Liver (tissue), 9 donors: ENCODE results near the gene STK32C. TPM values are rescaled to one million over a fixed set of nuclear protein-coding genes. Genes with fewer than 3 reads are reported as not detected.

Experiments
- DNase-seq: peaks from one replicate; pipeline ENCODE4 v3.0.0-alpha.2; 2017; ENCODE audit warnings: low spot score
- H3K27ac ChIP-seq, 2 donors: one replicate each; pipeline ENCODE4 v1.7.0; 2013; ENCODE audit warnings: inconsistent platforms in 2 of 2, low read length in 2 of 2, control low read depth in 1 of 2, low read depth in 1 of 2, mild to moderate bottlenecking in 1 of 2
- H3K27me3 ChIP-seq, 4 donors: one replicate each; pipeline versions ENCODE4 v1.6.1 to v1.7.0; 2013; ENCODE audit warnings: low read length in 3 of 4, inconsistent platforms in 1 of 4, mild to moderate bottlenecking in 1 of 4, moderate library complexity in 1 of 4; ENCODE audit not compliant: control insufficient read depth in 4 of 4, insufficient read depth in 4 of 4
- H3K36me3 ChIP-seq, 4 donors: one replicate each; pipeline versions ENCODE4 v1.6.1 to v1.7.0; 2013; ENCODE audit warnings: low read length in 3 of 4, mild to moderate bottlenecking in 3 of 4, low read depth in 1 of 4, moderate library complexity in 1 of 4; ENCODE audit not compliant: control insufficient read depth in 4 of 4, insufficient read depth in 3 of 4
- H3K4me1 ChIP-seq, 4 donors: one replicate each; pipeline versions ENCODE4 v1.6.1 to v1.7.0; 2013; ENCODE audit warnings: low read length in 3 of 4, mild to moderate bottlenecking in 3 of 4, moderate library complexity in 1 of 4; ENCODE audit not compliant: control insufficient read depth in 4 of 4, insufficient read depth in 4 of 4
- H3K4me3 ChIP-seq, 3 donors: one replicate each; pipeline versions ENCODE4 v1.6.1 to v1.7.0; 2013; ENCODE audit warnings: low read length in 3 of 3, control low read depth in 1 of 3, low read depth in 1 of 3, mild to moderate bottlenecking in 1 of 3
- H3K9ac ChIP-seq, 2 donors: one replicate each; pipeline ENCODE4 v1.7.0; 2013; ENCODE audit warnings: low read length in 2 of 2, mild to moderate bottlenecking in 2 of 2, moderate library complexity in 2 of 2, control low read depth in 1 of 2, low read depth in 1 of 2
- H3K9me3 ChIP-seq, 4 donors: one replicate each; pipeline versions ENCODE4 v1.6.1 to v1.7.0; 2013; ENCODE audit warnings: low read length in 3 of 4; ENCODE audit not compliant: control insufficient read depth in 4 of 4
- EGR1 ChIP-seq, 2 donors: IDR thresholded peaks; 2 replicates each; pipeline ENCODE4 v1.6.1; 2016 to 2018; ENCODE audit warnings: antibody characterized with exemption in 2 of 2, low read depth in 2 of 2
- FOXA1 ChIP-seq: IDR thresholded peaks from 2 replicates; pipeline ENCODE4 v1.6.1; 2016; ENCODE audit warnings: antibody characterized with exemption
- FOXA2 ChIP-seq: IDR thresholded peaks from 2 replicates; pipeline ENCODE4 v1.6.1; 2016; ENCODE audit warnings: antibody characterized with exemption
- GABPA ChIP-seq, 2 donors: IDR thresholded peaks in 1 of 2; conservative IDR thresholded peaks in 1 of 2; 2 replicates each; pipeline ENCODE4 v1.6.1; 2016; ENCODE audit warnings: antibody characterized with exemption in 2 of 2, mild to moderate bottlenecking in 1 of 2, moderate library complexity in 1 of 2
- HNF4G ChIP-seq: IDR thresholded peaks from 2 replicates; pipeline ENCODE4 v1.6.1; 2016; ENCODE audit warnings: antibody characterized with exemption
- NR2F2 ChIP-seq: IDR thresholded peaks from 2 replicates; pipeline ENCODE4 v1.6.1; 2016; ENCODE audit warnings: antibody characterized with exemption
- RXRA ChIP-seq, 2 donors: IDR thresholded peaks; 2 replicates each; pipeline ENCODE4 v1.6.1; 2017 to 2018; ENCODE audit warnings: antibody characterized with exemption in 2 of 2, mild to moderate bottlenecking in 1 of 2
- WGBS: extraction: QIAGEN DNeasy Blood & Tissue Kit; methylation state at CpG from one replicate; pipeline ENCODE4 v1.1.7; 2013; 5-methylcytosine and 5-hydroxymethylcytosine counted together
- polyA plus RNA-seq, 2 donors: library from polyadenylated mRNA; stranded (reverse) in 1 of 2; unstranded in 1 of 2; fragments of 200-250 nt in 1 of 2; fragments of >200 nt in 1 of 2; fragmentation: Nextera tagmentation in 1 of 2; extraction: Ambion mirVana in 1 of 2; gene quantifications; one replicate each; pipeline versions ENCODE4 v1.2.1 to v1.2.3, GENCODE V29; 2013 to 2015
- total RNA-seq, 2 donors: library from RNA; depleted of rRNA; stranded (reverse); fragments of >200 nt; gene quantifications; one replicate each; pipeline ENCODE4 v1.2.3, GENCODE V29; 2014
- TF ChIP-seq, protein P1 (sequence below): IDR thresholded peaks from 2 replicates; pipeline ENCODE4 v1.6.1; 2016; ENCODE audit warnings: antibody characterized with exemption
- TF ChIP-seq, protein P2 (sequence below): IDR thresholded peaks from 2 replicates; pipeline ENCODE4 v1.6.1; 2016; ENCODE audit warnings: antibody characterized with exemption
- TF ChIP-seq, protein P3 (sequence below): IDR thresholded peaks from 2 replicates; pipeline ENCODE4 v1.6.1; 2016; ENCODE audit warnings: antibody characterized with exemption, mild to moderate bottlenecking
- donor health status: healthy.
- donor health status: healthy.
- donor health status: healthy.
- donor health status: healthy.
- donor health status: healthy.

STK32C gene
- total and polyA plus RNA-seq, 4 donors = 1.8 to 4.6 (median 2.2) TPM

GRCh38 chr10:132166216-132166950 lies 141.4 kb downstream of the STK32C start:
- TF ChIP-seq HNF4G = no peak
- TF ChIP-seq, protein P1, sequence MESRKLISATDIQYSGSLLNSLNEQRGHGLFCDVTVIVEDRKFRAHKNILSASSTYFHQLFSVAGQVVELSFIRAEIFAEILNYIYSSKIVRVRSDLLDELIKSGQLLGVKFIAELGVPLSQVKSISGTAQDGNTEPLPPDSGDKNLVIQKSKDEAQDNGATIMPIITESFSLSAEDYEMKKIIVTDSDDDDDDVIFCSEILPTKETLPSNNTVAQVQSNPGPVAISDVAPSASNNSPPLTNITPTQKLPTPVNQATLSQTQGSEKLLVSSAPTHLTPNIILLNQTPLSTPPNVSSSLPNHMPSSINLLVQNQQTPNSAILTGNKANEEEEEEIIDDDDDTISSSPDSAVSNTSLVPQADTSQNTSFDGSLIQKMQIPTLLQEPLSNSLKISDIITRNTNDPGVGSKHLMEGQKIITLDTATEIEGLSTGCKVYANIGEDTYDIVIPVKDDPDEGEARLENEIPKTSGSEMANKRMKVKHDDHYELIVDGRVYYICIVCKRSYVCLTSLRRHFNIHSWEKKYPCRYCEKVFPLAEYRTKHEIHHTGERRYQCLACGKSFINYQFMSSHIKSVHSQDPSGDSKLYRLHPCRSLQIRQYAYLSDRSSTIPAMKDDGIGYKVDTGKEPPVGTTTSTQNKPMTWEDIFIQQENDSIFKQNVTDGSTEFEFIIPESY = no peak
- TF ChIP-seq GABPA (IDR thresholded peaks at IDR 0.05 in 1 of 2, conservative IDR thresholded peaks at IDR 0.05 in 1 of 2) = no peak
- TF ChIP-seq, protein P2, sequence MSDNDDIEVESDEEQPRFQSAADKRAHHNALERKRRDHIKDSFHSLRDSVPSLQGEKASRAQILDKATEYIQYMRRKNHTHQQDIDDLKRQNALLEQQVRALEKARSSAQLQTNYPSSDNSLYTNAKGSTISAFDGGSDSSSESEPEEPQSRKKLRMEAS = no peak
- TF ChIP-seq RXRA (IDR thresholded peaks at IDR 0.05) = no peak
- TF ChIP-seq EGR1 (IDR thresholded peaks at IDR 0.05; ENCODE audit: low read depth in 2 of 2) = no peak
- TF ChIP-seq, protein P3, sequence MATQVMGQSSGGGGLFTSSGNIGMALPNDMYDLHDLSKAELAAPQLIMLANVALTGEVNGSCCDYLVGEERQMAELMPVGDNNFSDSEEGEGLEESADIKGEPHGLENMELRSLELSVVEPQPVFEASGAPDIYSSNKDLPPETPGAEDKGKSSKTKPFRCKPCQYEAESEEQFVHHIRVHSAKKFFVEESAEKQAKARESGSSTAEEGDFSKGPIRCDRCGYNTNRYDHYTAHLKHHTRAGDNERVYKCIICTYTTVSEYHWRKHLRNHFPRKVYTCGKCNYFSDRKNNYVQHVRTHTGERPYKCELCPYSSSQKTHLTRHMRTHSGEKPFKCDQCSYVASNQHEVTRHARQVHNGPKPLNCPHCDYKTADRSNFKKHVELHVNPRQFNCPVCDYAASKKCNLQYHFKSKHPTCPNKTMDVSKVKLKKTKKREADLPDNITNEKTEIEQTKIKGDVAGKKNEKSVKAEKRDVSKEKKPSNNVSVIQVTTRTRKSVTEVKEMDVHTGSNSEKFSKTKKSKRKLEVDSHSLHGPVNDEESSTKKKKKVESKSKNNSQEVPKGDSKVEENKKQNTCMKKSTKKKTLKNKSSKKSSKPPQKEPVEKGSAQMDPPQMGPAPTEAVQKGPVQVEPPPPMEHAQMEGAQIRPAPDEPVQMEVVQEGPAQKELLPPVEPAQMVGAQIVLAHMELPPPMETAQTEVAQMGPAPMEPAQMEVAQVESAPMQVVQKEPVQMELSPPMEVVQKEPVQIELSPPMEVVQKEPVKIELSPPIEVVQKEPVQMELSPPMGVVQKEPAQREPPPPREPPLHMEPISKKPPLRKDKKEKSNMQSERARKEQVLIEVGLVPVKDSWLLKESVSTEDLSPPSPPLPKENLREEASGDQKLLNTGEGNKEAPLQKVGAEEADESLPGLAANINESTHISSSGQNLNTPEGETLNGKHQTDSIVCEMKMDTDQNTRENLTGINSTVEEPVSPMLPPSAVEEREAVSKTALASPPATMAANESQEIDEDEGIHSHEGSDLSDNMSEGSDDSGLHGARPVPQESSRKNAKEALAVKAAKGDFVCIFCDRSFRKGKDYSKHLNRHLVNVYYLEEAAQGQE = no peak
- TF ChIP-seq FOXA2 = no peak
- no peak for TF ChIP-seq NR2F2
- TF ChIP-seq FOXA1 = no peak
- Histone ChIP-seq H3K9ac (no peak overlapping the region), H3K27me3 (peaks cover 0 to 3% (median 2%) of the 10 kb centered on the region in 4 donors), H3K4me1 (peaks cover 0 to 7% (median 1%) of the 10 kb centered on the region in 4 donors), H3K4me3 (no peak overlapping the region), H3K9me3 (no peaks in the 10 kb centered on the region), H3K27ac (no peak overlapping the region), H3K36me3 (no peaks in the 10 kb centered on the region)
- WGBS = 88% methylated on average over 23 of the region's 23 CpGs
- no peak for DNase-seq

DNA sequence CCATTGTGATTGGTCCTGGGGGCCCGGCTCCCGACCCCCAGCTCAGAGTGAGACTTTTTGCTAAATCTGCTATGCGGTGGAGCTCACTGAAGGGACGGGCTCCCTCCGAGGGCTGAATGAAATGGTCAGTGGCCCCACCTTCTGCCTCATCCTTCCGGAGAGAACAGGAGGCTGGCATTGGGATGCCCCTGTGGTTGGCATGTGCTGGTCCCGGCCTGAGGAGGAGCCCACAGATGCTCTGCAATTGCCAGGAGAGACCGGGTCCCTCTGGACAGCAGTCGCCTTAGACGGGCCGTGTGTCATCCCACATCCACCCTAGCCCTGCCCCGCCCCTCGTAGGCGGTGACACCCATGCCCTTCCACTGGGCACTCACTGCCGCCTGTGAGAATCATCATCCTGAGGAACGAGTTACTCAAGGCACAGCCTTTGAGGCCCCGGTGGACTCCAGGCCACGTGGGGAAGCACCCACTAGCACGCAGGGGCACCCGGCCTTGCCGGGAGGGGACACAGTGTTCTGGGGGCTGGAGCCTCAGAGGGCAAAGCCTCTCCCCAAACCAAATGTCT lies 142.3 kb downstream of the STK32C start:
- TF ChIP-seq EGR1 (IDR thresholded peaks at IDR 0.05; ENCODE audit: low read depth in 2 of 2) (no peak), GABPA (IDR thresholded peaks at IDR 0.05 in 1 of 2, conservative IDR thresholded peaks at IDR 0.05 in 1 of 2) (no peak)
- H3K9me3 ChIP-seq = no peaks in the 10 kb centered on the region
- no peak overlapping the region for H3K4me3 ChIP-seq
- H3K27me3 ChIP-seq = peaks cover 0 to 3% (median 2%) of the 10 kb centered on the region in 4 donors
- no peak for DNase-seq
- H3K4me1 ChIP-seq = peaks cover 0 to 7% (median 1%) of the 10 kb centered on the region in 4 donors
- 89% methylated on average over 21 of the region's 21 CpGs for WGBS
- H3K27ac ChIP-seq = no peak overlapping the region
- H3K36me3 ChIP-seq = no peaks in the 10 kb centered on the region
- H3K9ac ChIP-seq = no peak overlapping the region
